Esophagus mucosa (tissue), 1 donor: ENCODE measurements around the gene KLK13. TPM values are rescaled to one million over a fixed set of nuclear protein-coding genes. Genes with fewer than 3 reads are reported as not detected.

Experiments
- ATAC-seq: fragments of 200-7000 bp; cut with Tn5 transposase; one replicate; pipeline ENCODE4 v1.9.1; 2020
- total RNA-seq: library from RNA; stranded (reverse); gene quantifications from one replicate; pipeline ENCODE4 v1.2.4, GENCODE V29; 2023
- donor health status: DM: yes; HTN: yes; CAD: no.

Gene KLK13
- total RNA-seq, 1 donor from 2014 or later = 1,054 TPM

- ATAC-seq = no peak
These were observed 3.9 kb downstream of the KLK13 start for GRCh38 chr19:51060973-51061372.

GRCh38 chr19:51060336-51060735 lies 4.6 kb downstream of the KLK13 start:
- ATAC-seq = no peak

GRCh38 chr19:51059715-51060114 lies 5.2 kb downstream of the KLK13 start:
- ATAC-seq = peak; percentile 8

GRCh38 chr19:51055866-51056265 lies 9.0 kb downstream of the KLK13 start:
- no peak for ATAC-seq

- ATAC-seq = peak; percentile 17
These were observed 17.9 kb downstream of the KLK13 start for GRCh38 chr19:51047031-51047335.

DNA sequence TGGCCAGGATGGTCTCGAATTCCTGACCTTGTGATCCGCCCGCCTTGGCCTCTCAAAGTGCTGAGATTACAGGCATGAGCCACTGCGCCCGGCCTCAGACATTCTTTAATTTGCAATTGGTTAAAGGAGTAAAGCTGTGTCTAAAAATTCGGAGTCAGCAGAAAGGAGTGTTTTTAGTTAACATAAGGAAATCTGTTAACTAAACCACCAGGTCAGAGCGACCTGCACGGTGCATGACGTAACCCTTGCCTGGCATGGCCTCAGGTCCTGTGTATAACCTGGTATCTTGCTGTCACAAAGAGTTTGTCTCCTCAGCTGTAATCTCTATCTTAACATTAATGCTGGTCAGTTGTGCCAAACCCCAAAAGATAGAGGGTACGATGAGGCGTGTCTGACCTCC lies 20.6 kb downstream of the KLK13 start:
- ATAC-seq = peak; percentile 37

GRCh38 chr19:51043497-51043896 lies 21.4 kb downstream of the KLK13 start:
- no peak for ATAC-seq

GRCh38 chr19:51040151-51040550 lies 24.7 kb downstream of the KLK13 start:
- no peak for ATAC-seq

GRCh38 chr19:51036519-51036918 lies 28.4 kb downstream of the KLK13 start:
- no peak for ATAC-seq

- ATAC-seq = peak; percentile 70
These were observed 30.2 kb downstream of the KLK13 start, which contains the start of gene KLK12 for GRCh38 chr19:51034704-51035103. Gene KLK12 (minus strand): TSS chr19:51035002. CDS start chr19:51034621, 381 bp downstream.

DNA sequence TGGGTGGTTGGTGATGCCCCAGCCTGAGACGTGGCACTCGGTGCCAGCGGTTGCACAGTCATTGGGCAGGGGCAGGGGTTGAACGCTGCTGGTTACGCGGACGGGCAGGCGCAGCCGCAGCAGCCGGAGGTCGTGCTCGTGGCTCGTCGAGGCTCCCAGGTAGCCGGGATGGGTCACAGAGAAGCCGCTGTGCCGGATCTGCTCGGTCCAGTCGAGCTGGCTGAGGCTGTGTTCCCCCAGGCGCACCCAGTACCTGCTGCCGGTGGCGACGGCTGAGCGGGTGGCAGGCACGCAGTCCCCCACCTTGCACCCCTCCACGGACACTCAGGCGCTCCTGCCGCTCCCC lies 33.0 kb downstream of the KLK13 start:
- ATAC-seq = no peak

- ATAC-seq = no peak
These were observed 33.5 kb downstream of the KLK13 start for GRCh38 chr19:51031220-51031879.

DNA sequence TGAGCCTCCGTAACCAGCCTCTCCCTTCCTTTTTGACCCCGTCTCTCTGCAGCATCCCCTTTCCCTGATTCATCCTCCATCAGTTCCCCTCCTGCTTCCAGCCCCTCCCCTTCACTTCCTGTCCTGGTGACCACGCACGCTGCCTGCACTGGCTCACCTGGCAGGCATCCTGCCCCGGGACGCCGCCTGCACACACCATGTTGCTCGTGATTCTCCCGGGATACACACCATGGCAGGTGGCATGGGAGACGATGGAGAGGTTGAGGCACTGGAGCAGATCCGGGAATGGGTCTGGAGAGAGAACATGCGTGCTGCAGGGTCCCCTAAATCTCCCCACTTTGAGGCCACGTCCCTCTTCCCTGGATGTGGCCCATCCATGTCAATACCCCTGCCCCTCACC lies 34.3 kb downstream of the KLK13 start:
- no peak for ATAC-seq

GRCh38 chr19:51029718-51030117 lies 35.2 kb downstream of the KLK13 start:
- ATAC-seq = peak; percentile 5

DNA sequence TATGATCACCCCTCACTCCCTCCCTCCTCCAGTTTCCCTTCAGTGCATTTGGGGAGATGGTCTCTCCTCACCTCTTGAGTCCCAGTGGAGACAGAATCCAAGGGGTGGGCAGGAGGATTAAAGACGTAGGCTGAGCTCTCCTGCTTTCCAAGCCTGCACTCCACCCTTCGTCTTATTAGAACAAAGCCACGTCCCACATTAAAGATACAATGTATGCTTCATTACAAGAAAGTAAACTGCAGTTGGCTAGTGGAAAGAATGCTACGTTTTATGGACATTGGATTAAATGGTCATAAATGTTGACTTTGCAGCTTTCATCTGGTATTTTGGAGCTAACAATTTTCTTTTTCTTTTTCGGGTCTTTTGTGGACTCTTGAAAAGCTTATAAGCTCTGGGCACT lies 37.0 kb downstream of the KLK13 start:
- ATAC-seq = no peak

- peak; percentile 72 for ATAC-seq
These were observed 37.6 kb downstream of the KLK13 start for GRCh38 chr19:51027126-51027806.

DNA sequence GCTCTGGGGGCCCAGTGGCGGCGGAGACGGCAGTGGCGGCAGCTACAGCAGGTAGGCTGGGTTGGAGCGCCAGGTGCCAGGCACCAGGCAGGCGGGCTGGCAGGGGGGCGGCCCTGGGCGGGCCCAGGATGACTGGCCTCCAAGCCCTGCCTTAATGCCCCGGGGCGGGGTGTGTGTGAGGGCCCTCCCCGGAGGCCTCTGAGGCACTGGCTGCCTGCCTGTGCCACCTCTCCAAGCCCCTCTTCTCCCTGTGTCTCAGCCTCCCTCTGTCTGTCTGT lies 38.4 kb downstream of the KLK13 start, which contains the start of gene KLK11:
Gene KLK11 (minus strand): TSS at position 63 of the 278 bp plus-strand sequence. CDS start 985 bp downstream, outside the sequence.
- ATAC-seq = peak; percentile 79

GRCh38 chr19:51025809-51026553 lies 38.9 kb downstream of the KLK13 start:
- peak; percentile 8 for ATAC-seq

DNA sequence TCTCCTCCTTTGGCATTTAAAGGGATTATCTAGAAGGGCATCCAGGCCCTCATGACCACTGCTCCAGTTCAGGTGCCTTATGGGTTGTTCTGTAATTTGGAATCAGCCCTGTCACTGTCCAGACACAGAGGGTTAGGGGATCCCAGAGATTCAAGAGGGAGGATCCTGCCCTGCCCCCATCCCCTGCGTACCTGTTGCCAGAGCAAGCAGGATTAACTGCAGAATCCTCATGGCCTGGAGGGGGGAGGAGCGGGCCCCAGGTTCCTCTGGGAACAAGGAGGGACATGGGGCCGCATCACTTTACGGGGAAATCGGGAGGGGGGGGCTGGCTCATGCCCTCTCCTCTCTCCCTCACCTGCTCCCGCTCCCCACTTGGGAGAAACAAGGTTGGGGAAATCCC lies 39.5 kb downstream of the KLK13 start:
- ATAC-seq = no peak

- no peak for ATAC-seq
These were observed 40.0 kb downstream of the KLK13 start for GRCh38 chr19:51024924-51025323.

- ATAC-seq = no peak
These were observed 40.9 kb downstream of the KLK13 start for GRCh38 chr19:51023946-51024345.

DNA sequence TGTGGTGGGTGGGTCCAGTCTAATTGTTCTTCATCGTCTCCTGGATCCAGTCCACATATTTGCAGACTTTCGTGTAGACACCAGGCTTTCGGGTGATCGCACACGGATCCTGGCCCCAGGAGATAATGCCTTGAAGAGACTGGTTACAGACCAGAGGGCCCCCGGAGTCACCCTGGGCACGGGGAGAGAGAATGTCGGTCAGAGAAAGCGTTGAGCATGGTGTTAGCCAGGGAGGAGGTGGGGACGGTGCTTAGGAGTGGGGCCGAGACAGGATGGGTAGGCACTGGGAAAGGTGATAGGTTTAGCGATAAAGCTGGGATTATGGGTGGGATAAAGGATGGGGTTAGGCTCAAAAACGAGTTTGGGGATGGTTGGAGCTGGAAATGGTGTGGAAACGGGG lies 42.4 kb downstream of the KLK13 start:
- no peak for ATAC-seq

GRCh38 chr19:51020988-51021651 lies 43.8 kb downstream of the KLK13 start:
- ATAC-seq = peak; percentile 0

DNA sequence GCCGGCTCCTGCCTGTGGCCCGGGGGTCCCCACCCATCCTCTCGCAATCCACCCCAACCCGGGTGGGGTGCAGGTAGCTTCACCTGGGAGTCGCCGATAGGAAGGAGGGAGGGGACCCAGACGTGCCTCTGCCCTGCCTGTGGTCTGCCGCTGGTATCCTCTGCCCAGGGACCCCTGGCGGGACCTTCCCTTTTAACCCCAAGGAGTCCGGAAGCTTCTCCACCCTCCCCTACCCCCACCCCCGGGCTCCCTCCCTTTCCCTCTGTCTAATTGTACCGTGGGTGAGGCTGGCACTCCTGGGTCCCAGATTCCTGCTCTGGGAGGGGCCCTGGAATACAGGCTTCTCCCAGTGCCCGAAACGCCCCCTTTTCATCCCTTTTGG lies 45.4 kb downstream of the KLK13 start, which contains the start of gene KLK10:
Gene KLK10 (minus strand): TSS at position 166 of the 382 bp plus-strand sequence. CDS start 579 bp downstream, outside the sequence.
- peak; percentile 39 for ATAC-seq
